MM.1S (cell line): ENCODE measurements around the gene ABHD16B.

Experiments used
- DNase-seq: peaks from one replicate; pipeline ENCODE4 v3.0.0-alpha.2; 2015
- H2AFZ ChIP-seq: fragments of 300-600 bp; sonication (generic); 2 replicates; pipeline ENCODE4 v1.6.0; 2016; ENCODE audit warnings: antibody characterized with exemption, low read length
- H3F3A ChIP-seq: fragments of 300-600 bp; sonication (generic); 2 replicates; pipeline ENCODE4 v1.6.1; 2016; ENCODE audit warnings: mild to moderate bottlenecking, antibody characterized with exemption, low read length, moderate library complexity, mixed read lengths; ENCODE audit not compliant: insufficient read depth
- H3K27ac ChIP-seq: fragments of 300-600 bp; sonication (generic); 2 replicates; pipeline ENCODE4 v1.5.1; 2016; ENCODE audit warnings: mild to moderate bottlenecking, low read length
- H3K27me3 ChIP-seq: fragments of 300-600 bp; sonication (generic); replicated peaks from 2 replicates; pipeline ENCODE4 v1.6.0; 2016; ENCODE audit warnings: low read length; ENCODE audit not compliant: insufficient read depth
- H3K36me3 ChIP-seq: fragments of 300-600 bp; sonication (generic); replicated peaks from 2 replicates; pipeline ENCODE4 v1.6.1; 2016; ENCODE audit warnings: mild to moderate bottlenecking, low read length, mixed read lengths; ENCODE audit not compliant: insufficient read depth
- H3K4me1 ChIP-seq: fragments of 300-600 bp; sonication (generic); 2 replicates; pipeline ENCODE4 v1.6.1; 2016; ENCODE audit warnings: low read length, mixed read lengths
- H3K4me2 ChIP-seq: fragments of 300-600 bp; sonication (generic); 2 replicates; pipeline ENCODE4 v1.6.0; 2016; ENCODE audit warnings: low read depth, low read length
- H3K4me3 ChIP-seq: fragments of 300-600 bp; sonication (generic); 2 replicates; pipeline ENCODE4 v1.5.1; 2016; ENCODE audit warnings: low read length, mixed read lengths
- H3K79me2 ChIP-seq: fragments of 300-600 bp; sonication (generic); 2 replicates; pipeline ENCODE4 v1.6.1; 2016; ENCODE audit warnings: mixed run types, low read length, mixed read lengths
- H3K9ac ChIP-seq: fragments of 300-600 bp; sonication (generic); 2 replicates; pipeline ENCODE4 v1.6.1; 2016; ENCODE audit warnings: low read length, mixed read lengths
- H3K9me2 ChIP-seq: fragments of 300-600 bp; sonication (generic); replicated peaks from 2 replicates; pipeline ENCODE4 v1.6.1; 2016; ENCODE audit warnings: mild to moderate bottlenecking, low read length, mixed read lengths; ENCODE audit not compliant: insufficient read depth
- H3K9me3 ChIP-seq: fragments of 300-600 bp; sonication (generic); replicated peaks from 2 replicates; pipeline ENCODE4 v1.6.1; 2016; ENCODE audit warnings: mild to moderate bottlenecking, low read length, mixed read lengths; ENCODE audit not compliant: insufficient read depth
- H4K20me1 ChIP-seq: fragments of 300-600 bp; sonication (generic); 2 replicates; pipeline ENCODE4 v1.6.1; 2016; ENCODE audit warnings: mild to moderate bottlenecking, low read length, moderate library complexity, mixed read lengths; ENCODE audit not compliant: insufficient read depth
- EZH2 ChIP-seq: fragments of 300-600 bp; sonication (generic); optimal IDR thresholded peaks from 2 replicates; pipeline ENCODE3; 2017; ENCODE audit warnings: low read depth, mild to moderate bottlenecking, antibody characterized with exemption, low read length, mixed read lengths
- EZH2phosphoT487 ChIP-seq: fragments of 300-600 bp; sonication (generic); IDR thresholded peaks from 2 replicates; pipeline ENCODE4 v1.6.1; 2018; ENCODE audit warnings: antibody characterized with exemption, low read length
- TF ChIP-seq, protein P1 (sequence below): fragments of 300-600 bp; sonication (generic); IDR thresholded peaks from 2 replicates; pipeline ENCODE4 v1.5.1; 2016; ENCODE audit warnings: antibody characterized with exemption, low read length, mixed read lengths

The ABHD16B gene

DNA sequence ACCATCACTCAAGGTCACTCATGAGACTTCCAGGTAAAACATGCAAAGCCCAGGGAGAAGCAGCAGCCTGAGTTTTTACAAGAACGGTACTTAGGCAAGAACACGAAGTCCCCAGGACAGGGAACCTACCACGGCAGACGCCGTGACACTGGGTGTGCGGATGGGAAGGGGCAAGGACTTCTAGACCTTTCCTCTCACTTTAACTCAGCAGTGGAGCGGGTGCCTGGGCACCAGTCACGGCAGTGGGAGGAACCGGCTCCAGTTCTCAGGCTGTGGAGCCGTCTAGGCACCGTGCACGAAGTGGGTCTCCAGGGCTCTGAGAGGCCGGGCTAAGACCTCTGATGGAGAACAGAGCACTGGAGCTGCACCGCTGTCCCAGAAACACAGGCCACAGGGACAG is 32.8 kb upstream of the ABHD16B start:
- H2AFZ ChIP-seq = no peak overlapping the region
- no peaks in the 10 kb centered on the region for H3K79me2 ChIP-seq
- no peaks in the 10 kb centered on the region for H4K20me1 ChIP-seq
- no peak overlapping the region for H3K9ac ChIP-seq
- H3K9me3 ChIP-seq = no peaks in the 10 kb centered on the region
- H3K4me1 ChIP-seq = peaks cover 5% of the 10 kb centered on the region
- no peaks in the 10 kb centered on the region for H3F3A ChIP-seq
- no peak overlapping the region for H3K4me2 ChIP-seq
- no peak overlapping the region for H3K27ac ChIP-seq
- H3K4me3 ChIP-seq = no peak overlapping the region
- H3K27me3 ChIP-seq = peaks cover 59% of the 10 kb centered on the region
- H3K9me2 ChIP-seq = no peaks in the 10 kb centered on the region
- DNase-seq = no peak
- H3K36me3 ChIP-seq = no peaks in the 10 kb centered on the region
- TF ChIP-seq EZH2phosphoT487 (no peak), EZH2 (no peak)
- TF ChIP-seq, protein P1, sequence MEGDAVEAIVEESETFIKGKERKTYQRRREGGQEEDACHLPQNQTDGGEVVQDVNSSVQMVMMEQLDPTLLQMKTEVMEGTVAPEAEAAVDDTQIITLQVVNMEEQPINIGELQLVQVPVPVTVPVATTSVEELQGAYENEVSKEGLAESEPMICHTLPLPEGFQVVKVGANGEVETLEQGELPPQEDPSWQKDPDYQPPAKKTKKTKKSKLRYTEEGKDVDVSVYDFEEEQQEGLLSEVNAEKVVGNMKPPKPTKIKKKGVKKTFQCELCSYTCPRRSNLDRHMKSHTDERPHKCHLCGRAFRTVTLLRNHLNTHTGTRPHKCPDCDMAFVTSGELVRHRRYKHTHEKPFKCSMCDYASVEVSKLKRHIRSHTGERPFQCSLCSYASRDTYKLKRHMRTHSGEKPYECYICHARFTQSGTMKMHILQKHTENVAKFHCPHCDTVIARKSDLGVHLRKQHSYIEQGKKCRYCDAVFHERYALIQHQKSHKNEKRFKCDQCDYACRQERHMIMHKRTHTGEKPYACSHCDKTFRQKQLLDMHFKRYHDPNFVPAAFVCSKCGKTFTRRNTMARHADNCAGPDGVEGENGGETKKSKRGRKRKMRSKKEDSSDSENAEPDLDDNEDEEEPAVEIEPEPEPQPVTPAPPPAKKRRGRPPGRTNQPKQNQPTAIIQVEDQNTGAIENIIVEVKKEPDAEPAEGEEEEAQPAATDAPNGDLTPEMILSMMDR = no peak

DNA sequence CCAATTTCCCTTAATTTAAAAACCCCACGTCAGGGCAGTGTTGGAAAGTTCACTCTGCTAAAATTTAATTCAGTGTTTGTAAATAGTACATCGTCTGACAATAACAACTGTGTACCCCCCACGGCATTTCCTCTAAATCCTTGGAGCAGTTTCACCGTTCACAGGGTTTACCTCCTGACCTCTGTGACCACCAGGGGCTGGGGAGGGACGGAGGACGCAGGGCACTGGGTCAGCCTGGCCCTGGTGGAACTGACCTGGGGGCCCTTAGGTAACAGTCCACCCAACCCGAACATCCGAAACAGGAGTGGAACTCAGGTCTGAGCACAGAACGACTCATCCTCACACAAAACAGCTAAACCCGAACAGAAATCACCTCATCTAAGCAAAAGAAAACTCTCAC is 32.3 kb upstream of the ABHD16B start:
- H3K79me2 ChIP-seq = no peaks in the 10 kb centered on the region
- H3F3A ChIP-seq = no peaks in the 10 kb centered on the region
- H3K9me3 ChIP-seq = no peaks in the 10 kb centered on the region
- no peak overlapping the region for H2AFZ ChIP-seq
- TF ChIP-seq, protein P1 = no peak
- TF ChIP-seq EZH2phosphoT487 (no peak), EZH2 (no peak)
- no peak overlapping the region for H3K27ac ChIP-seq
- no peaks in the 10 kb centered on the region for H3K36me3 ChIP-seq
- H3K9me2 ChIP-seq = no peaks in the 10 kb centered on the region
- H3K27me3 ChIP-seq = peaks cover 59% of the 10 kb centered on the region
- no peak overlapping the region for H3K4me3 ChIP-seq
- H3K4me1 ChIP-seq = peaks cover 5% of the 10 kb centered on the region
- H4K20me1 ChIP-seq = no peaks in the 10 kb centered on the region
- no peak overlapping the region for H3K9ac ChIP-seq
- no peak for DNase-seq
- no peak overlapping the region for H3K4me2 ChIP-seq

DNA sequence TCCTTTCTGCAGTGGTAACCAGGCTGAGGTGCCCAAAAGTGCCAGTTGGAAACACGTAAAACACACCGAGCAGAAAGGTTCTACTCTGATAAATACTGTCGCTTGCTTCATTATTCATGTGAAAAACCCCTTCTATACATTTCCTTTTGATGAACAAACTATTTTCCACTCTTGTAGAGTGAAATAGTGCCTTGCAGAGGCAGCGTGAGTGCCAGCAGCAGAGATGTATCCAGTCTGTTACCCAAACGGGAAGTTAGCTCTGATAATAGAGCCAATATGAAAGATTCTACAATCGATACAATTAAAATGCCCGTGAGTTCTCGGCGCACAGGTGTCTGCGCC is 31.7 kb upstream of the ABHD16B start:
- Histone ChIP-seq H3K9ac (no peak overlapping the region), H3K27ac (no peak overlapping the region), H3K4me3 (no peak overlapping the region), H3K79me2 (no peaks in the 10 kb centered on the region), H3K9me2 (no peaks in the 10 kb centered on the region), H3K27me3 (peaks cover 60% of the 10 kb centered on the region), H3K9me3 (no peaks in the 10 kb centered on the region), H4K20me1 (no peaks in the 10 kb centered on the region), H3K4me2 (no peak overlapping the region), H3K36me3 (no peaks in the 10 kb centered on the region), H3F3A (no peaks in the 10 kb centered on the region), H2AFZ (no peak overlapping the region), H3K4me1 (peaks cover 5% of the 10 kb centered on the region)
- no peak for DNase-seq
- TF ChIP-seq EZH2phosphoT487 (no peak), EZH2 (no peak)
- TF ChIP-seq, protein P1 = no peak
